COLO668 (cell line): ENCODE measurements around the gene HSD17B10.
"Not testable (repeated sequence)": the region's sequence is repeated elsewhere in the genome, so short reads cannot be mapped to it uniquely, and the experiment has no call there.

Source experiments
- DNase-seq: peaks from one replicate; lab custom pipeline; 2025; ENCODE audit not compliant: unreplicated experiment; lab: John Stamatoyannopoulos, UW

The HSD17B10 gene

DNA sequence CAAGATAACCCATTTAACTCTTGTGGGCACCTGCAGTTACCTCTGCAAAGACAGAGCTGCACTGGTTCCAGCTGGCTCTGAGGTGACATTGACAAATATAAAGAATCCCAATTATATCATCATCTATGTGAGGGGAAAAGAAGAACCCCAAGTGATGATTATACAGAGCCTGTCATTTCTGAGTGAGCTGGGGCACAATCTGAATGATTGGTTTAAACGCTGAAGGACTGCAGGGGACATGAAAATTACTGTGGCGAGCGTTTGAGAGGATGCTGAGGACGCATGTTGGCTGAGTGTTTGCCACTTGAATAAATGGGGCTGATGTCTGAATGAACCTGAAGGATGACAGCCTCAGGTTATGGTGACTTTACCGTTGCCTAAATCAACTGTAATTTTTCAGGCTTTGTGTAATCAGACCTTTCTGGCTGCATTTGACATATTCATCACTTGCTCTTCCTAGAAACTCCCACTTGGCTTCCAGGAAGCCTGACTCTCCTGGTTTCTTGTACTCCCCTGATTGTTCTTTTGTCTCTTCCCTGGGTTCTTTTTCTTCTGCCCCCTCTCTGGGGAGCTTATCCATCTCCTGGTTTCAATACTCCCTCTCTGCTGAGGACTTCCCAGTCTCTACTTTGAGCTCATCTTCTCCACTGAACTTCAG, 4.1 kb upstream of the HSD17B10 start:
- no peak for DNase-seq

DNA sequence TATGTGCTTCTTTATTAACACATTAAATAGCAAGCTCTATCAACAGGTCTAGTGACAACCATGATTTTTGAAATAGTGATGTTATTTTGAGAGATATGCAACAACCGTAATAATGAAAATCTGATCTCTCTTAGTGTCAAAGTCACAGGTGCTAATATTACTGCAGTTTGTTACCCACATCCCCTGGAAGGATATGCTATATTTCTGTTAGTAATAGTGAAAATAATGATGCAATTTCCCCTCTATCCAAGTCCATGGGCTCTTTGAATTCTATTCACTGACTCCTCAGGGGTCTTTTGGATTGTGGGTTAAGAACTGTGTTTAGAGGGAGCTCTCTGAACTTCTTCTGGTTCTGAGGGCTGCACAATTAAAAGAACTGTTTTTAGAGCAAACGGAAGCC, 3.0 kb upstream of the HSD17B10 start:
- DNase-seq: no peak

- DNase-seq: peak; percentile 51
Observed at GRCh38 chrX:53435997-53436396, 1.8 kb upstream of the HSD17B10 start.

- DNase-seq: no peak
Observed at GRCh38 chrX:53430231-53430630, 3.9 kb downstream of the HSD17B10 start.

- DNase-seq: no peak
Observed at GRCh38 chrX:53429755-53430154, 4.4 kb downstream of the HSD17B10 start.

DNA sequence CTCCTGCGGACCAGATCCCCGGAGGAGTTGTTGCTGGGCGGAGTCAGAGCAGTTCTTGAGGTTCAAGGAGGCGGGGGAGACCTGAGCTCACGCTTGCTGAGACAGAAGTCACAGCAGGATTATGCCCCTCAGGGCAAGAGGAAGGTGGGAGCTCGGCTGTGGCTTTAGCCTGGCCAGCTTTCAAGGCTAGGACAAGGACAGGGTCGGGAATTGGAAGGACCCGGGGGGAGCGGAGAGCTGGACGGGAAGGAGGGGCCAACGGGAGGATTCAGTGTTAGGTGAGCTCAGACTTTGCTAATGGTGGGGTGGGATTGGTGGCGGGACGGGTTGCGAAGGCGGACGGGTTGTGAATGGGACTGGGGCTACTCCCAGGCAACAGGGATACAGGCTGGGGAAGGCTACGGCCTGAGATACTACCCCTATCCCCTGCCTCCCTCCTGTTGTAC, 11.3 kb downstream of the HSD17B10 start, which contains the start of gene RIBC1:
Gene RIBC1, plus strand, starts transcription at position 13 of the 446 bp plus-strand sequence. CDS start 3,404 bp downstream, outside the sequence.
- DNase-seq: no peak

- DNase-seq: peak; percentile 95
Observed at GRCh38 chrX:53422086-53422860, 11.9 kb downstream of the HSD17B10 start, which contains the start of gene SMC1A. Gene SMC1A, minus strand, starts transcription at chrX:53422654. Its CDS starts 54 bp downstream, at chrX:53422600.

DNA sequence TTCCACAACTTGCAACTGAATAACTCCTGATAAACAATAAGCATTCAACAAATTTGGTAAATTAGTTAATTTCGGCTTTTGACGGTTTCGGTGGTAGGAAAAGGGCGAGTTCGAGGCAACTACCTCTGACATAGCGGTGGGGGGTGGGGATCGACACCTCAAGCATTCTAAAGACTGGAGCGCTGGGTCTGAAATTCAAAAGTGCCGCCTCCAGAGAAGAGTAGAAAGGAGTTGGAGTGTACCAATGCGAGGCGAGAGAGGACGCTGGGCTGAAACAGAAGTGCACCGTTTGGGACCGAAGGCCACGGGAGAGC, 12.4 kb downstream of the HSD17B10 start:
- DNase-seq: no peak

- DNase-seq: no peak
Observed at GRCh38 chrX:53421125-53421524, 13.0 kb downstream of the HSD17B10 start.

- not testable (repeated sequence) for DNase-seq
Observed at GRCh38 chrX:53420351-53420750, 13.8 kb downstream of the HSD17B10 start.

DNA sequence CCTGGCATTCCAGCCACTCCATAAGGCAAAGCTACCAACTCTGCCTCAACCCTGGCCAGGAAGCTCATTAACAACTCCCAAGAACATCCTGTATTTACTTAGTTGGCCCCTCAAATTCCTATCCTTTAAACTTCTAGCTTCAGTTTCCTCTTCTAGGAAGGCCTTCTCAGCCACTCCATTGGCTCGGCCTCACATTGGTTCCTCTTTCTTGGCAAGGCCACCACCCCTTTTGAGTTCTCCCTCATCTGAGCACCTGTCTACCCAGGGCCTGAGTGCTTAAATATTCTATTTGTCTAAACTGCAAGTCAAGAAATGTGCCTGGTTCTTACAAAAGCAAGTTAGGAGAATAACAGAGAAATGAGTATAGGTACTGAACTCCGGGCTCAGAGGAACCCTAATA, 21.7 kb downstream of the HSD17B10 start:
- DNase-seq: no peak

GRCh38 chrX:53403535-53403934, 30.6 kb downstream of the HSD17B10 start:
- no peak for DNase-seq

DNA sequence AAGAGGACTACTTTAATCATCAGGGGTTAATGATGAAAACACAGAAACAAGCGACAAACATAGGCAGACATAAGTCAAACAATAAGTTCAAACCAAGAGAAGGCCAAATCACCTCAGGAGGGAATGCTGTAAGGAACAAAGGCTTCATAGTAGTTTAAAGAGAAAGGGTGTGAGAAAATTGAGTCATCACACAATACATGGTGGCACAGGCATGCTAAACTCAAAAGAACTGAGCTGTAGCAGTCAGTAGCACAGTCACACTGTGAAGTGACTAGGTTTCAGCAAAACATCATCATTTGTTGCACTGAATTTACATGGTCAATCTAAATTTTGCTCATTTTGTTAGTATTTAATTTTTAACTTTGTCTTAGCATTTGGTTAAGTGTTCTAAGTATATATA, 36.0 kb downstream of the HSD17B10 start:
- DNase-seq: no peak

DNA sequence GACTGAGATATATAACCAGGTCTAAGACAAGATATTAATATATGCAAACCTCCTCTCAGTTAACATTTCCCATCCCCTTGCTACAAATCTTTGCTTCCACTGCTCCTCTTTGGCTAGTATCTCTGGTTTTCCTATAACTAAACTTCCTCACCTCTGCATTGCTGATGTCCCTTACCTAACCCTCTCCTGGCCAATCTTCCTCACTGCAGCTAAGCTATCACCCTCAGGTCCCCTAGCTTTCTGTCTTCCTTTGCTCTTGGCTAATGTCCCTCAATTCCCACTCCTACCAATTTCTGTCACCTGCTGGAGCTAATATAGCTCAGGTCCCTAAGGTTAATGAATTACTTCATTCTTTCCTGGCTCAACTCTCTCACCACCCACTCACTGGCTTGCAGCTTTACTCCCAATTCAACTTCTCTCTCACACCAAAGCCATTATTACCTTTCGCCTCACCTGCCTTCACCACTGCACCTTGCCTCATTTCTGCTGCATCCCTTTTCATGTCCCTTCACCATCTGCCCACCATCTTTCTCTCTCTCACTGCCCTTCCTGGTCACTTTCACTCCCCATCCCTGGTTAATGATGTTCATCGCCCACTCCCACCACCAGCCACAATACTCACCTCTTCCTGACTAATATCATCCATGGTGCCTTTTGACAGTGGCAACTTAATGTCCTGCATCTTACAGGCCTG, 38.4 kb downstream of the HSD17B10 start:
- no peak for DNase-seq

- DNase-seq: no peak
Observed at GRCh38 chrX:53383376-53384076, 50.6 kb downstream of the HSD17B10 start.
